Fibroblast of skin of back (primary cell): ENCODE results near the gene BAG5.

Source experiments
- DNase-seq: peaks from one replicate; pipeline ENCODE4 v3.0.0-alpha.2; 2013

The BAG5 gene

DNA sequence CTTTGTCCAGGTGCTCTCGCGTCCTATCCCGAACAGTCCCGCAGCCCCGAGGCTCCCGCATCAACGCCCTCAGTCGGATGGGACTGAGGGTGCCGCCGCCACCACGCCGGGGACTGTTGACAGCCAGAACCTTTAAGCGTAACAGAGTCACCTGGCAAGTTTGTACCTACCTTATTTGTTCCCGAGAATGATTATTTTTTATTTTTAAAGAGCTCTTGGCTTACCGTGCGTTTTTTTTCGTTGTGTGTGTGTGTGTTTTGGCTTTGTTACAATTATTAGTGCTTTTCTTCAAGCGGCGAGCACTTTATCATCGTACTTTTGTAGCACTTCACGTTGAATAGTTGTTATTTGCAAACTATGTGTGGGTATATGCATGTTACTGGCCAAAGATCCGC is 766 bp upstream of the BAG5 start:
- DNase-seq = no peak

DNA sequence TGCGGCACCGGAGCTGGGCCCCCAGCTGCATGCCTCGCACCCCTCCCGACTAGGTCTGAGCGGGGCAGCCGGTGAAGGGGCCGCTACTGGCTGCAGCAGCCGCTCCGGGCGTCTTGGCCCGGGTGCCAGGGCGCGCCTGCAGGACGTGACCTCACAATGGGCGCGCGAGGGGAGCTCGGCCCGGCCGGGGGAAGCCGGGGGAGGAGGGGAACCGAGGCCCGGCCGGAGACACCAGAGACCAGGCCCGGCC is 353 bp downstream of the BAG5 start:
- DNase-seq = peak; percentile 58

DNA sequence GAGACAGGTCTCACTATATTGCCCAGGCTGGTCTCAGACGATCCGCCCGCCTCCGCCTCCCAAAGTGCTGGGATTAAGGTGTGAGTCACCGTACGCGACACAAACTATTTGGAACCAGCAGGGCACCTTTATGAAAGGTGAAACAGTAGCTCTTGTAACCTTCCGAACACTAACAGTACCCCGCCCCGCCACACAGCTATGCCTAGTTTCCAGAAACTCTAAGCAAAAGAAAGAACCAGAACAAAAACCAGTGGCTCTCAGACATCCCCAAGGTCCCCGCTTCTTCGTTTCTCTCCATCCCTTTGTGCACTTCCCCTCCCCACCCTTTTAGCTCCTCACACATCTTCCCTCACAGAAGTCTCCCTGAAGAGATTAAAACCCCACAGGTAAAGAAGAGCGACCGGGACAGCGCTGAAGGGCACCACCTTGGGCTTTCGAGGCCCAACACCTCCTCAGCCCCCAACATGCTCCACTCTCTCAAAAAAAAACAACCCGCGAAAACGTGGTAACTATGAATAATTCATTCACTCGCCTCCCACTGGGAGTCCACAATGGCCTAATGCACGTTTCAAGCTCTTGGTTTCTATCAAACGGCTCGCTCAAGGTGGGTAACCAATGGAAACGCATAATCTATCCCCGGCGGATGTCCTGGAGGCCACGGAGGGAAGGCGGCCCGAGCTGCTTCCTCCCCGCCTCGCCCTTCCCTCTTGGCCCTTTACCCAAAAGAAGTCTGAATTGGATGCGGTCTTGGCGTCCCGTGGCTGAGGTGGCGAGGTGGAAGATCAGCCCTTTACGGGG is 877 bp downstream of the BAG5 start:
- peak; percentile 45 for DNase-seq

DNA sequence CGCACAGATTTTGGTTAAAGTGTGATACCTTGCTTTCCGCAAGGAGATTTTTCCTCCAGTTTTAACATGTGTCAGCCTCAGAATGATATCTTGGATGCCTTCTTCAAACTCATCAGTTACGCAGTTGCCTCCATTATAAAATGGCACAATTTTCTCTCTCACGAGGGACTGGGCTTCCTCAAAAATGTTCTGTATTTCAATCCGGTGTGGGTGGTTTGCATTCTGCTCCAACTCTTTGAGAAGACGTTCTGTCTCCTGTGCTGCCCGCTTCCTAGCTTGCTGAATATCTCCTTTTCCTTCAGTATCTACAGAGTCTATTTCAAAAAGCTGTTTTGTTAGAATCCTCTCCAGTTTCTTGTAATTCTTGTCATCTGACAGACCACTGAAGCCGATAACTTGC is 1.8 kb downstream of the BAG5 start:
- DNase-seq = no peak

DNA sequence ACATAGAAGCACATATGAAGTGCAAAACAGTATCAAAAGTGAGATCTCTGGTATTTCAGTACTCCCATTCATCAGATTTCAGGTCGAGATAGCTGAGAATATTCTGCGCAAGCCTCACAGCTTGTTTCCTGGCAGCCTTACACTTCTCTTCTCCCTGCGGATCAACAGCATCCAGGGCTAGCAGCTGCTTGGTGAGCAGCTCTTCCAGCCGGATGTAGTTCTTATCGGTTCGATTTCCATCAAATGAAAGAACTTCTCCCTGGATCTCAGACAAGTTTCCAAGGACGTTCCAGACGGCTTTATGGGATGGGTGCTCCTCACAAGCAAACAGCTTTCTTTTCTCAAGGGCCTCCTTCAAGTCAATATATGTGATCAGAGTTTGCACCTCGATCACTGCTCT is 2.7 kb downstream of the BAG5 start:
- DNase-seq = no peak

DNA sequence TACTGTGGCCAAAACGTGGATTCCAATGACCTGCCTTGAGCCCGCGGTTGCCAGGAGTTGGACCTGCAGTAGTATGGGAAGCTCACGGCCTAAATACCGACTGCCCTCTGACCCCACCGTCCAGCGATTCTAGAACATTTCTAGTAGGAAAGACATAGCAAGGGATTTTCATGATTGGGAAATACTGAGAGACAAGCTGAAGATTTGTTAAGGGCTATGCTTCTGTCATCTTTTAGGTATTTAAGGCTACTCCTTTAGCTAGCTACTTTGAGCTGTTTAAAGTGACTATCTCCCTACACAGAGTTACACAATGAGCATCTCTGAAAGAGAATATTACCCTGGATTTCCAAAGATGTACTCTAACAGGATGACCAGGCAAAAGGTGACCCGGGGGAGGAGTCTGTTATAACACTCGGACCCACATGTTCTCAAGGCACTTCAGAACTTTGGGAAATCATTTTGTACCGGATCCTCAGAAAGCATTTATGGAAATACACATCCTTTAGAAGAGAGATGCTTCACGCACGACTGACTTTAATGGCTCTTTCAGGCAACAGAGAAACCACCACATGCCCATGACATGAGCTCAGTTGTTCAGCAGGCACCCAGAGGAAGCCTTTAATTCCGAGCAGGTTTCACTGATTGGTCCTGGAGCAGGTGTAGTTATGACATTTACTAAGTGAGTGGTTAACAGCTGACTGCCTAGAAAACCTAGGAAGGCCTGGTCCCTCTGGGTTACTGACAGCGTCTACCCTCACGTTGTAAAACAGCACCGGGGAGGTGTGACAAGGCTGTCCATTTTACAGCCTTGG is 4.2 kb downstream of the BAG5 start:
- DNase-seq = no peak

DNA sequence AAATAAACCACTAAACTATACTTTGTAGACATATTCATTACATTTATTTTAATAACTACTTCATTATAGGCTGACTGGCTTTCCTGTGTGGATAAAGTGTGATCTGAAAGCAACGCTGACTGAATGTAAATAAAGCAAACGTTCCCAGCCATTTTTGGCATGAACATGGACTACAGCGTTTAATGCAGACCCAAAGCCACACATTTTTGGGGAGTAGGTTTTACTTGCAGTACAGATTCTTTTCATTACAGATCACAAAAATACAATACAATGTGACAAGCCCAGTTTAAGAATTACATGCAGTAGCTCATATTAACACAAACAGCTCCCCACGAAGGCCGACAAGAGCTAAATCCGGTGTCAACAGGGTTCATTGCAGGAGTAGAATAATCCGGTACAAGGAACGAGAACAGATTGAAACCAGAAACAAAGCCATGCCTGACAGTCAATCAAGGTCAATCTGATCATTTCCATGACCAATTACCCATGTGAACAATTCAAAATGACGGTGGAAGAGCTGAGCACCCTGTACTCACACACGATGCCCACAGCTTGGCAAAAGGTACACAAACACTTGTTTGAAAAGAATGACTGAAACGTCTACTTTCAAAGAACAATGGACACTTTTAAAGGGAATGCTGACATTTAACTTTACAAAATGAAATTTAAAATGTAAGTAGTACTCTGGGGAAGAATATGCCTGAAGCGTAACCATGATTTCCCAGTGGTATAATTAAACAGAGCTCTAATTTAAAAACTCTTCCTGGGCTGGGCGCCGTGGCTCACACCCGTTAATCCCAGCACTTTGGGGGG is 5.3 kb downstream of the BAG5 start:
- DNase-seq = no peak

DNA sequence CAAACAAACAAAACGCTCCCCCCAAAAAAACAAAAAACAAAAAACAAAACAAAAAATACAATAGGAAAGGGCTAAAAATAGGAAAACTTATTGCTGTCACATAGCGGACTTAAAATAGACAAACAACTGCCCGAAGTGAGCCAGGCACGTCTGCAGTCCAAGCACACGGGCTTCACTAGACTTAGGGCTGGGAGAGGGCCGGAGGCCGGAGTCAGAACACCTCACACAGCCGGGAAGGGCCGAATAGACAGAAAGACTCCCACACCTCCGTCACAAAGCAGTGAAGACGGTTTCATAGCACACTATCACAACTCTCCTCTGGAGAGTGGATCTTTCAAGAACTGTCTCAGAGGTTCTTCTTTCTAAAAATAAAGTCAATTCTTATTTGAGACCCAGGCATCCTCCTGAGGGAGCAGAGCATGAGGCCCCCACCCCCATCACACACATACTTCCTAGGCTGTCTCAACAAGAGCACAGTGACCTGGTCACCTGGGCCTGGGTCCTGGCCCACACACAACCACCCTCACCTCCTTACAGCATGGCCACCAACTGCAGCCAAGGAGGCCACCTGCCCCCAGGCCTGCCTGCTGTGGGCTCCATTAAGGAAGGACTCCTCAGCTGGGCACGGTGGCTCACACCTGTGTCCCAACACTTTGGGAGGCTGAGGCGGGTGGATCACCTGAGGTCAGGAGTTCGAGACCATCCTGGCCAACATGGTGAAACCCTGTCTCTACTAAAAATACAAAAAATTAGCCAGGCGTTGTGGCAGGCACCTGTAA is 6.7 kb downstream of the BAG5 start:
- DNase-seq = no peak

DNA sequence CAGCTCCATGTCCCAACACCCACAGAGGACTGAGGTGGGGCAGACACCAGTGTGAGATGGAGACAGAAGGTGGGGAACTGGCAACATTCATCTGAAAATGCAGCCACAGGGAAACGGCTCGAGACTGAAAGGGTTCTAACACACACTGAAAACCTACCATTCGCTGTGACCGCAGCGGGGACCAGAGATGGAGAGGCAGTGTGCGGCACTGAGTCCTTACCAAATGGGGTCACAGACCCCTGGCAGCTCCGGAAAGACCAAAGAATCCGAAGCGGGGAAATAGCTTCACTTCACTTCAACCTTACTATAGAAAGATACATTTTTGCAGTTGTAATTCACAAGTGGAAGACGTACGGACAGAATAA is 9.6 kb downstream of the BAG5 start:
- no peak for DNase-seq

DNA sequence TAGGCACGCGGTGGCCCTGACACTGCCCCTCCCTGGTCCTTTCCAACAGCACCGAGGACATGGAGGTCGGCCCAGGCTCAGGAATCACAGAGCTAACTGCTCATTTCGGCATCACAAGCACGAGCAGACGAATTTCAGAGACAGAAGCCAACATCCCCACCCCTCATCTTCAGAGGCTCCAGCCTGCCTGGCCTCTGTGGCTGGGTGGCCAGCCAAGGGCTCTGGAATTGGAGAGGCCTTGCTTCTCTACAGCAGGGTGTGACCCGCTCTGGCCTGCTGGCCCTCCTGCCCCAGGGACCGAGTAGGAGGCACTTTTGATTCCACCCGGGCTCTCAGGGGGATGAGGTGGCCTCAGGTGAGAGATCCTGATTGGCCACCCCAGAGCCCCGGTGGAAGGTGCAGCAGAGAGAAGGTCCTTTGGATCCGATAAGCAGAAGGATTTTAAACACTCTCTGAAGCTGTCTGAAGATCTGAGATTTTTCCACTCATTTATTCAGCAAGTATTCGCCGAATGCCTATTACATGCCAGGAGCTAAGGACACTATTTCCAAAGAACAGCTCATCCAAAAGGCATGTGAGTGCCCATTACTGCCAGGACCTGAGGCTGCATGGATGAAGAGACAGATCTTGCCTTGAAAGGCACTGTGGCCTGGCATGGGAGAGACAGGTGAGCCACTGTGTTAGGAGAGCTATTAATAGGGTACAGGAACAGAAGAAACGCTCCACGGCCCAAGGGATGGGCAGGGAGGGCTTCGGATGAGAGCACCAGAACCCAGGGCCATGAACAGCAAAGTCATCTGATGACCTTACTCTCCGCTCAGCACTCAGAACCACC is 10.2 kb downstream of the BAG5 start:
- peak; percentile 62 for DNase-seq

DNA sequence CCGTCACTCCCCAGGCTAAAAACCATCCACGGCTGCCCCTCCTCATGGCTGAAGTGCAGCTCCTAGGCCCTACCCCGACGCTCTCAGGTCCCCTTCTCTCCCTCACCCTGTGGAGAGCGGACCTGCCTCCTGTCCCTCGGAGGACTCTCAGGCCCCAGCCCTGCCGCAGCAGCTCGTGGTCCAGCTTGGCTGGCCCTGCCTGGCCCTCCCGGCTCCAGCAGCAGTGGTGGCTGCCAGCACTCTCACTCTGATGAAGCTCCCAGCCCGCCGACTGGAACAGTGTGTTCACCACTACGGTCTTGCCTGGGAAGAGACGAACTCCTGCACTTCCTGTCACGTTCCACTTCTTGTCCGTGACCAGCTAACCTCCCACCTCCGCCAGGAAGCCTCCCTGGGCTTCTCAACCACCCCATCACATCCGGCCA is 11.1 kb downstream of the BAG5 start:
- DNase-seq = no peak

DNA sequence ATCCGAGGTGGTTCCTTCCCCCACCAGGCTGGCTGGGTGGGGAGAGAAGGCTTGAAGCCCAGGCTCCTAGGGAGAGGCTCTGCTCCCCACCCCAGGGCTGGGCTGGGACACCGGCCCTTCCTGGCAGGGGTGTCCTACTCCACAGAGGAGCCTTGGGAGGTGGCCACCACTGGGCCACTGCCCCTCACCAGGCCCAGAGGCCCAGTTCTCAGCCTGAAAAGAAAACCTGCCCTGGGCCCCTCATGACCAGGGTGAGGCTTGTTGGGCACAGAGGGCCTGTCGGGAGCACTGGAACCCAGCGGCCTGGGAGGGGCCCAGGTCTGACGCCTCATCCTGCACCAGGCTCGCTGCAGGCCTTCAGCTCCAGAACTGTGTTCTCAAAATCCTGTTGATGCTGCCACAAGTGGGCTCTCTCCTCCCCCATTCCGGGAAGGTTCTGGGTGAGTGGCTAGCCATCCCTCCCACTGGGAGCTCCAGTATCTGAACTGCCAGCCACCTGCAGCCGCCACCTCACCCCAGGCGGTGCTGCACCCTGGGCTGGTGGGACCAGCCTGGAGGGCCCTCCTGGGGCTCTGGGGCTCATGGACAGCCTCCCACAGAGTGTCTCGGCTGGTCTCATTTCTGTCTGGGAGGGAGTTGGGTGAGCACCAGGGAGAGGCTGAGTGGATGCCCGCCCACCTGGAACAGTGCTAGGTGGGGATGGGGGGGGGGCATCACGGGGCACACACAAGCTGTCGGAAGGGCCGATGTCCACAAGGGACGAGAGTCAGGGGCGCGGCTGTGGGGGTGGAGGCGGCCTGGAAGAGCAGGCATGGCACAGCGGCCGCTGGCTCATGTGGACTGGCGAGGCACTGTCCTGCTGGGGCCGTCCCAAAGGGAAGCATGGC is 11.8 kb downstream of the BAG5 start:
- no peak for DNase-seq

DNA sequence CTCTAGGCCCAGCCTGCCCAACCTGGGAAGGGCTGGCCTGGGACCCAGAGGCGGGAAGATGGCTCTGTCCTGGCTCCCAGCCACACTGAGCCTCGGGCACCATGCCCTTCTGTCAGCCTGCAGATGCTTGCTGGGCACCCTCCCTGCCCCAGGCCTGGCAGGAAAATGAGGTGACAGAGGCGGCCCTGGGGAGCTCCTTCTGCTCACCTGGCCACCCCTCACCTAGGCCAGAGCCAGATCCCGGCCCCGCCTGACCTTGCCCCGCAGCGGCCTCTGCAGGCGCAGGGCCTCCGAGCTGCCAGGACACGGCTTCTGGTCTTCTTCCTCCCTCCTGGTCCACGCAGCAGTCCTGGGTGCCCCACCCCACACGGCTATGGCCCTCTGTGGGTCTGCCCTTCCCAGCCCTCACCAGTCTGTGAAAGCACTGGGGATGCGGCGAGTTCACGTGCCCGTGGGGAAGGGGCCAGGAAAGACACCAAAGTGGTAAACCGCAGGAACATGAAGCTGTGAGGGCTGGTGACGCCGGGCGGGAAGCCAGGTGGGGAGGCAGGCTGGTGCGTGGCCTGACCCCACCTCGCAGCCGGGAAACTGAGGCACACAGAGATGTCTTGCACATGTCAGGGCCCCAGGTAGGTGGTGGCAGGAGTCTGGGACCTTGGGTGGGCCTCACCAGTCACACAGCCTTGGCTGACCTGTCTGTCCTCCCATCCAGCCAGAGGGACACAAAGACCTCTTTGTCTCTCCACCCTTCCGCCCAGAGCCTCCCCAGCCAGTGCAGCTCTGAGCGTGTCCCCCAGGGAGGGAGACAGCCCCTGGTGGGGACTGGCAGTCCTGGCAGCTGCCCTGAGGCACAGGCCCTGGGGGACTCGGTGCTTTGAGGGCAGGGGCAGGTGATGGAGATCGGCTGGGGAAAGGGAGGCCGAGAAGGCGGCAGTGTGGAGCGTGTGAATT is 12.8 kb downstream of the BAG5 start:
- no peak for DNase-seq

DNA sequence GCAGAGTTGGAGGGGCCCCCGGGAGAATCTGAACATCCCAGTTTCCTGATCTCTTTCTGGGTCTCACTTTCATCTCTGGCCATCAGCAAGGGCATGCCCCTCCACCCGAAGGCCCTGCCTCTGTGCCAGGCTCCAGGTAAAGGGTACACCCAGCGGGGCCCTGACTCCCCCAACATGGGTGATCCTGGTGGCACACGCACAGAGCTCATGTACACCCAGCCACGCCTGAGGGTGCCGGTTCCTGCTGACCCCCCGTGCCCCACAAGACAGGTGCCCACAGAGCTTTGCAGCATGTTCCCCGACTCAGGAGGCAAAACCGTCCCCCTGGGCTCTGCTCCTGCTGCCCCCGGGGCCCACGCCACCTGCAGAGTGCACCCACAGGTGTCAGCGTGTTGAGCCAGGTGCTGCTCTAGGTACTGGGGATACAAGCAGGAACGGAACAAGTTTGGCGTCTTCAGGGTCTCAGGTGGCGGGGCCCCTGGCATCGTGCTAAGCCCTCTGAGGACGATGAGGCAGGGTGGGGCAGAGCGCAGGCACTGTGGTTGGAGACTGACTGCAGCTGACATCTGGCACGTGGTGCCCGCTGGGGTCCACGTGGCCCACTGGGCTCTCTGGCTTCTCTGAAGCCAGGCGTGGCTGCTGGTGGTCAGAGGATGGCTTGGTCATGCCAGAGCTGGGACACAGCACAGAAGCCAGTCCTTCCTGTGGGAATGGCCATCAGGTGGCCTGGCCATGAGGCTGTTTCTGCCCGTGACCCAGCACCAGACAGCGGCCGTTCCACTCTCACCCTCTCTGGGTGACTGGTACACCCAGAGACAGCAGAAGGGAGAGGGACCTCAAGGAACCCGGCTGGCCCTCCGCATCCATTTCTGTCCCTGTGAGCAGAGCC is 13.8 kb downstream of the BAG5 start:
- no peak for DNase-seq

DNA sequence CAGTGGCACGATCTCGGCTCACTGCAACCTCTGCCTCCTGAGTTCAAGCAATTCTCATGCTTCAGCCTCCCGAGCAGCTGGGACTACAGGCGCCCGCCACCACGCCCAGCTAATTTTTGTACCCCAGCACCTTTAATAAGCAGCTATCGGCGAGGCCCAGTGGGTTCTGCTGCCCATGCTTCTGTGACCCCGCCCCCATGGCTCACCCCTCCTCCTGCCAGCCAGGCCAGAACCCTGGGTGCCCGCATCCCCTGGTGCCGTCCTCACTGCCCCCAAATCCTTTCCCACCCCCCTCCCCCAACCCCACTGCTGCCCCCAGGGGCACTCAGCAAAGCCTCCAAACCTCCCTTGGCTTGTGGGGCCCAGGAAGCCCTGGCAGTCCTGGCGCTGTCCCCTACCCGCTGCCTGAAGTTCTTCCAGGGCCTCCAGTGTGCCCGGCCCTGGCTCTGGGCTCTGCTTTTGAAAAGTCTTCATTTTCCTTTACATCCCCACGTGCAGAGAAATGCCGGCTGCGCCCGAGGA is 14.5 kb downstream of the BAG5 start:
- no peak for DNase-seq

DNA sequence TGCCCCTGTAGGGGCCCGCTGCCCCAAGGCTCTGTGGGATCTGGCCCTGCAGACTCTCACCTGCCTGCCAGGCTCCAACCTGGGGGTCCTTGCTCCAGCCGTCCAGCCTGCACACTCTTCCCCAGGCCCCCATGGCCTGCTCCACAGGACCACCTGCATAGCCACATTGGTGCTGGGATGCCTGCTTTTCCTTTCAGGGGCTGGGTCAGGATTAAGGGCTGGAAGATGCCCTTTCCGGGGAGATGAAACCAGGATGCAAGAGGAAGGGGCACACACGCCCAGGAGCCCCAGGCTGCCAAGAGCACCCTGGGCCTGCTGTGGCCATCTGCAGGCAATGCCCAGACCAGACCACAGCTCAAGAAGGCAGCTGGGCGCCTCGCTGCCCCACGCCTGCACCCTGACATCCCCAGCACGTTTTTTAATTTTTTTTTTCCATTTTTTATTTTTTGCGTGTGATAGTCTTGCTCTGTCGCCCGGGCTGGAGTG is 15.0 kb downstream of the BAG5 start:
- DNase-seq = no peak

DNA sequence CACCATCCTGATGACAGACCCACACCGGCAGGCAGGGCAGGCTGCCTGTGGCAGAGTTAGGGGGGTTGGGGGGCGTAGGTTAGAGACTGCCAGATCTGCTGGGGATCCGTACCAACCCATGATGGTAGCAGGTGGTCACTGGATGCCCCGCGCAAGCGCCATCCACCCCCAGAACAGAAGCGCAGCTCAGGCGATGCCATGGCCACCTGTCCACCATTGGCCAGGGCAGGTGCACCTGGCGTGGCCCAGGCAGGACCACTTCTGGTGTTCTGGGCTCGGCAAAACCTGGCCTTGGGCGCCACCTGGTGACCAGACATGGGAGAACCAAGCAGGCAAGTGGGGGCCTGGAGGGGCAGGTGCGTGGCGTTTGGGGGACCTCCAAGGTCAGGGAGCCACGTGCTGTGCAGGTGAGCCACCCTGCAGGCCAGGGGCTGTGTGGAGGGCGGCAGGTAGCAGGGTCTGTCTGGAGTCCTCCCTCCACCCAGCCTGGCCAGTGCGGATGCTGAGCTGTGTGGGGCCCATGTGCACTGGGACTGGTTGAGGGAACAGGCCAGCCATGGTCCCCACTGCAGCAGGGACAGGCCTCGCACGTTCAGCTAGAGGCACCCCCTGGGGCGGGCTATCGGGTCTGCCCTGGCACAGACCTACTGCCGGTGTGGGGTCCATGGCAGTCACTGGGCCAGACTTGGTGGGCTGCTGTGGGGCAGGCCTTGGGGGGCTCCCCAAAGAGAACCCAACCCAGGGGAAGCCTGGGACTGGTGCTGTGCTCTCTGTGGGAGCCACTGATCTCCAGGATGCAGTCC is 15.6 kb downstream of the BAG5 start:
- DNase-seq = peak; percentile 44
